HG03159 (cell line): Measurements from ENCODE around the gene SOD2.
A peak's percentile ranks its signal among the peaks of the same experiment; 100 is the strongest.
"Not testable (repeated sequence)": the region's sequence is repeated elsewhere in the genome, so short reads cannot be mapped to it uniquely, and the experiment has no call there.

ENCODE experiments used
- ATAC-seq: cut with Tn5 transposase; IDR thresholded peaks from one replicate; pipeline ENCODE4 v1.9.1; 2021; ENCODE audit warnings: mild to moderate bottlenecking, moderate library complexity; ENCODE audit not compliant: unreplicated experiment

Gene SOD2

GRCh38 chr6:159716247-159717096 is 23.4 kb upstream of the SOD2 start:
- ATAC-seq: no peak

GRCh38 chr6:159715605-159716004 is 22.6 kb upstream of the SOD2 start:
- no peak for ATAC-seq

DNA sequence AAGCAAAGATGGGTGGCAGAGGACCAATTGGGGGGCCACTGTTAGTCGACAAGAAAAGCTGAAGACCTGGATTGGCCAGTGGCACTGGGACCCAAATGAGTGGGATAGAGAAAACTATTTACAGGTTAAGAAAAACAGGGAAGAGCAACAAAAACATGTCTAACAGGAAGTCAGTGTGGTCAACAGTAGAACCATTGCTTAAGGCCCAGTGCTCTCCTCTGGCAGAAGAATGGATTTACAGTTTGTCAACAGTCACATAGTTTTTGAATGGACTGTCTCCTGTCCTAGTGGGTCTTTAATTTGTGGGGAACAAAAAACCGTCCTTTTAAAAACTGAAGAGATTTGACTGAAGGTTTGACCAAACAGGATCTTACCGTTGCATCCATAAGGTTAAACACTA is 22.1 kb upstream of the SOD2 start:
- ATAC-seq: no peak

- ATAC-seq: no peak
Measured at GRCh38 chr6:159714404-159714803, 21.4 kb upstream of the SOD2 start.

DNA sequence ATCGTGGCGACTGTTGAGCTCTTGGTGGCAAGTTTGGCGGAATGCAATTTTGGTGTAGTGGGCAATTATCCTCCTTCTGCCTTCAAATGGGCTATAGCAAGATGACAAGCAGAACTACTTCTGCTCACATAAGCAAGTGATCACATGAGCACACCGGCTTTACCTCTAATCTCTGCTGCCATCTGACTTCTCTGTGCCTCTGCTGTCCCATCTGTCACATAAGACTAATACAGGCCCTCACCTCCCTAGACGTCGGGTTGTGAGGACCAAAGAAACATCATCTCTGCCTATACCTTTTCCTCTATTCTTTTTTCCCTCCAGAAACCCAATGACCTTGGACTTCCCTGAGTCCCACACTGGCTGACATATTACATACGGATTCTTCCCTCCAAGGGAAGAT is 20.9 kb upstream of the SOD2 start:
- ATAC-seq: no peak

- not testable (repeated sequence) for ATAC-seq
Measured at GRCh38 chr6:159712389-159712788, 19.3 kb upstream of the SOD2 start.

DNA sequence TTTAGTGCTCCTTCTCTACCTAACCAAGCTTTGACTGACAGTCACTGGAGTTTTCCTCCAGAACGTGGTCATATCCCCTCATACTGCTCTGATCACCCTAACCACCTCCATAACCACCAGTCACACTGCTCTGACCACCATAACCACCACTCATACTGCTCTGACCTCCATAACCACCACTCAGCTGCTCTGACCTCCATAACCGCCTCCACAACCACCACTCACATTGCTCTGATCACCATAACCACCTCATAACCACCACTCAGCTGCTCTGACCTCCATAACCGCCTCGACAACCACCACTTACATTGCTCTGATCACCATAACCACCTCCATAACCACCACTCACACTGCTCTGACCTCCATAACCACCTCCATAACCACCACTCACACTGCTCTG is 17.6 kb upstream of the SOD2 start:
- ATAC-seq: not testable (repeated sequence)

DNA sequence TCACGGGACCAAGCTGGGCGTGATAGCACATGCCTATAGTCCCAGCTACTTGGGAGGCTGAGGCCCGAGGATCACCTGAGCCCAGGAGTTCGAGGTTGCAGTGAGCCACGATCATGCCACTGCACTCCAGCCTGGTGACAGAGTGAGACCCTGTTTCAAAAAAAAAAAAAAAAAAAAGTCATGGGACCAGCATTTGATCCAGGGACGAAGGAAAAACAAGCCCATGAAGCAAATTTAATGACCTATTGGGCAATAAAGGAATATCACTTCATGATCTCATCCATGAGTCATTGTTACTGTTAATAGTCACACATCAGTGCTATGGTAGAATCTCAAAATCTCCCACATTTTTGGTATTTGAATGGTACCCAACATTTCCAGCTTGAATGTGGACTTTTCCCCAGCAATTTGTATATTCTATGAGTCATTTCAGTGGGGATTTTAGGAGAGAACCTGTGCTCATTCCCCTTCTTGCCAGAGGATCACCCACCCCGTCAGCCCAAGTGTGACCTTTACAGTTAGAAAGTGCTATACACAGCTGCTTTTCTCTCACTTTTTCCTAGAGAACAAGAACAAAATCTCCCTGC is 8.5 kb upstream of the SOD2 start:
- ATAC-seq: no peak

DNA sequence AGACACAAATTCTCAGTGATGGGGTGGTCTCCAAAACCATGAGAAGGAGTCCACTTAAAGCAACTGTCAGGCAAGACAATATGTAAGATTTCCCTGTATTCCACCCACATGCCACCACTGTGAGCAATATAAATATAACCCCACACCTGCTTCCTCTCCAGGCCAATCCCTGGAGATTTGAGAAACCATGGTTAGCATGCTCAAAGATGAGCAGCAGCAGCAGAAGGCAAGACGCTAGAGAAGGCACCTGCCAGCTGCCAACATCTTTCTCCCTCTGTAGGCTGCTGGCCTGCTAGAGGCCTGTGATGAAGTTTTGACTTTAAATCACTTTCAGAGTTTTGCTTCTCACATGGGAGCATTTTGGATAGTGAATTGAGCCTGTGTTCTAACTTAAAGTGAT is 7.9 kb upstream of the SOD2 start:
- no peak for ATAC-seq

DNA sequence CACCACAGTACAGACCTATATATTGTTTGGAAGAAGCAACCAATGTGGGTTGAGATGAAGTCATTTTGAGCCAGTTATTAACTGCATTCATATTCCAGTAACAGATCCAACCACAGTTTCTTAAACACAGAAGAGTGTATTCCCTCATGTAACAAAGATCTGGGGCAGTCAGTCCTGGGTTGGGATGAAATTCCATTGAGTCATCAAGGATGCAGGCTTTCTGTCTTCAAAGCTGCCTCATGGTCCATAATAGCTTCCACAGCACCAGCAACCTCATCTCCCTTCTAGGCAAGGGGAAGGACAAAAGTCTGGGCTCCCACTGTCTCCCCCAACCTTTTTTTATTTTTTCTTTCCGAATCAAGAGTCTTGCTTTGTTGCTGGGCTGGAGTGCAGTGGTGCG is 2.9 kb upstream of the SOD2 start:
- no peak for ATAC-seq

DNA sequence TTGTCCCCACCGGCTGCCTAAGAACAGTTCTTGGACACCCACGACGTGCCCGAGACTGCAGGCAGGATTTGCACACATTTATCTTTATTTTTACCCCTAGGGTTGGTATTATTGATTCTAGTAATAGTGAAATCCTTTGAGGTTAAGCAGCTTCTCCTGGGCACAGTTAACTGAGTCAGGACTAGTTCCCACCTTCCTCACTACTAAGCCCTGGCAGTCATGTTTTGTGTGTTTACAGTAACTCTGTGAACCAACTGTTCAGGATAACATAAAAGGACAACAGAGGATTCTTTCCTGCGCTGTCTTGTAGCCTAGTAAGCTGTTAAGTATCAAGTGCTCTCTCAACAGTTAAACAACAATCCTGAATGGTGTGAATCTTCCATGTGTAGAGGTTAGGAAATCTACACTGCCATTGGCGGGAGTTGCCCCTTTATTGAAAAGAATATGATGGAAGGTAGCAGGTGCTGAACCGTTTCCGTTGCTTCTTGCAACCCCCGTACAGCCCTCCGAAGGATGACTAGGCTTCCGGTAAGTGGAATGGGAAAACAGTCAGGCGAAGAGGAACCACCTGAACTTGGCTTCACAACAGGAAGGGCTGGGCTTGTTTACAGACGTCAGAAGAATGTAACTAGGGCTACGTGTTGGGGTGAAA is 979 bp upstream of the SOD2 start:
- ATAC-seq: peak; percentile 1

GRCh38 chr6:159692303-159693127 is 526 bp downstream of the SOD2 start:
- ATAC-seq: peak; percentile 41

- ATAC-seq: no peak
Measured at GRCh38 chr6:159691963-159692287, 1.1 kb downstream of the SOD2 start.

DNA sequence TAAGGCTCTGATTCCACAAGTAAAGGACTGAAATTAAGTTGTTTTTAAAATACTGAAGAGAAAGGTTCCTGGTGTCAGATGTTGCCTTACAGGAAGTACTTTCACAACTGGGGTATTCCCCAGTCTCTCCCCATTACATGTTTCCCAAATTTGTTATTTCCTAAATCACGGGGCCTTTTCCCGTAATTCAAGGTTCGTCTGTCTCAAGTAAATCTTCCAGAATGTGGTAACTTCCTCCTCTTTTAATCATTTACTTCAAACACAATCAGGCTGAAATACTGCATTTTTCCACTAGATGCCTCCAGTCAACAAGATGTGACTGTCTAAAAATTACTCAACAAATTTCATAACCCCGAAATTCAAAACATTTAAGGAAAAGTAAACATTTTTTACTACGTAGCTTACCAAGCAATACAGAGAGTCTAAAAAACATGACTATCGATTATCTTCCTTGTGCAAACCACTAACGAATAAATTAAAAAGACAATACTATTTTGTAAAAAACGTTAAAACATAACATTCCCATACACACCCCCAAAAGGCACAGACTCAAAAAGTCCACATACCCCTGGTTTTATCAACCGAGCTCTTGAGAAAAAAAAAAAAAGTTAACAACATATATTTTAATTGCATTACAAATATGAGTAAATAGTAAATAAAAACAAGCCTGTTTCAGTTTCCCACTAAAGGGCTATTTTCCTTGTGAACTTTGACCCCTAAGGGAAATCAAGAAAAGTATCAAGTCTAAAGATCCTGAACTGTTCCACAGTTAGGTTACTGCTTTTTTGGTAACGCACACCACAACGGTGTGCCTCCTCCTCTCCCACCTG is 1.7 kb downstream of the SOD2 start:
- no peak for ATAC-seq

- ATAC-seq: not testable (repeated sequence)
Measured at GRCh38 chr6:159690135-159690534, 2.9 kb downstream of the SOD2 start.

- no peak for ATAC-seq
Measured at GRCh38 chr6:159689001-159689400, 4.0 kb downstream of the SOD2 start.

- no peak for ATAC-seq
Measured at GRCh38 chr6:159688266-159688905, 4.7 kb downstream of the SOD2 start.

DNA sequence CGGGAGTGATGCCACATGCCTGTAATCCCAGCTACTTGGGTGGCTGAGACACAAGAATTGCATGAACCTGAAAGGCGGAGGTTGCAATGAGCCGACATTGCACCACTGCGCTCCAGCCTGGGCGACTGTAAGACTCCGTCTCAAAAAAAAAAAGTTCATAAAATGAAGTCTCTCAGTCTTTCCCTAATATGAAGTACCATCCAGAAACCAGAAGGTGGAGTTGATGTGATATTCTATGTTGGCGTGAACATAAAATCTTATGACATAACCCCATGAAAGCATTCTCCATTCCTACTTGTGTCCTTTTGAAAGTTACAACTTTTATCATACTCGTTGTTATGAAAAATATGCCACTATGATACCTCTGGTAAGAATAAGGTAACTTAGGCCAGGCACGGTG is 5.7 kb downstream of the SOD2 start:
- ATAC-seq: no peak

DNA sequence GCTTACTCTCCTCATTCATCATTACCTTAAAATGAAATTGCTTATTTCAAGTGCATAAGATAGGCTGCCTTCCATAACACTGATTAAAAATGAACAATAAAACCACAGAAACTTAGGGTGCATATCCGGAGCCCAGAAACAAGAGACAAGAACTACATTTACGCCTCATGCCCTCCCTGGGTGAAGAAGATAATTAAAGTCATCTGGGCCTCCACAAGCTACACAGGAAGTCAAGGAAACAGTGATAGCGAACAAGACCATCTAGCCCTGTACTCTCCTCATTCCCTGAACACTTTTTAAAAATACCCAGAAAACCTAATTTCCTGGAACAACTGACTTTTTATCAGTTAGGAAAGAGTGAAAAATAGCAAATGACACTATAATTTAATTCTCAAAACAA is 6.3 kb downstream of the SOD2 start:
- ATAC-seq: no peak

- ATAC-seq: no peak
Measured at GRCh38 chr6:159686040-159686439, 7.0 kb downstream of the SOD2 start.
